ENCODE measurements around the gene MYO1B. TPM values are rescaled to one million over a fixed set of nuclear protein-coding genes. Genes with fewer than 3 reads are reported as not detected.
A peak's percentile ranks its signal among the peaks of the same experiment; 100 is the strongest.

Gene MYO1B
- 131 and 133 TPM in 2 replicates for total RNA-seq

DNA sequence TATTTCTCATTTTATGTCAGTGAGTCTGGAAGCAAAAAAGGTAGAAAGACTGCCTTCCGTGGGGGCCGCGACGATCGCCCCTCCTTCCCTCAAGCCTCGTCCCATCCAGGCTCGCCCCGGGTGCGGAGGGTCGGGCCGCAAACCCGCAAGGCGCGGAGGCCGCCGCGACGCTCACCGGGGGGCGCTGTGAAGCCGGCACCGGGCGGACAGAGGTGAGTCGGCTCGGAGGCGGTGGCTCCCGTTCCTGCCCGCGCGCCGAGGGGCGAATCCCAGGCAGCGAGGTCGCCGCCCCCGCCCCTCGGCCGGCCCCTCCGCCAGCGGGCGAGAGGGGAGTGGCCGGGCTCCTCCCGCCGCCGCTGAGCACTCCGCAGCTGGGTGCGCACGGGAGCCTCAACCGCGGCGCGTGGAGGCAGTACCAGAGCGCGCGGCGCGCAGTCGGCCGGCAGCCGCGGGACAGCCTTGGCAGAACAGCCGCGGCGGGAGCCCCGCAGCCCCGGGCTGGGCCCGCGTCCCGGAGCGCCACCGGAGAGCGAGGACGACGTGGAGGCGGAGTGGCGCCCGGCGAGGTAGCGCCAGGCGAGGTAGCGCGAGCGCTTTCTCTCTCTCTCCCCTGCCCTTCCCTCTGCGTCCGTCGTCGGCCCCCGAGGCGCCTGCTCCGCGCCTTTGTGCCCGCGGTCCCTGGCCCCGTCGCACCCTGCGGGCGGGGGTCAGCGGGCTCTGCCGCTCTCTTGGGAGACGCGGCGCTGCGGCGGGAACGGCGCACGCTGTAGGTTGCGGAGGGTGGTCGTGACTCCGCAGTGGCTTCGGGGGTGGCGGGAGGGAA is at the start of gene MYO1B:
Gene MYO1B (plus strand): TSS at position 359 of the 823 bp plus-strand sequence. CDS start 31,492 bp downstream, outside the sequence.
- peak; percentile 90 for DNase-seq

DNA sequence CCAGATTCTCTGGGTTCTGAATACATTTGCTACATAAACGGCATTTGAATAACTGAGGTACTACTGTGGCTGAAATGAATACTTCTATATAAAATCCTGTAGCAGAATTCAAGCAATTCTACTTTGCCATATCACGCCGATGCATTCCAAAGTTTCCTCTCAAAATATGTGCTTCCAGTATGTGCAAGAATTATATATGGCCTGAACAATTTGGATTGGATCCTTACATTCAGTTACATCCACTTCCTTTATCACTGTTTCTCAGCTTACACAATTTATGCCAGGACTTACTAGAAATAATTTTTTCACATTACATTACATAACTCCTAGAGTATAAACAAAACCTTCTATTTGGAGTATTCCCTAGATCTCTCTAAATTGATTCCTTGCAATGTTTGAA is 48.1 kb upstream of the MYO1B start:
- DNase-seq, result no peak

DNA sequence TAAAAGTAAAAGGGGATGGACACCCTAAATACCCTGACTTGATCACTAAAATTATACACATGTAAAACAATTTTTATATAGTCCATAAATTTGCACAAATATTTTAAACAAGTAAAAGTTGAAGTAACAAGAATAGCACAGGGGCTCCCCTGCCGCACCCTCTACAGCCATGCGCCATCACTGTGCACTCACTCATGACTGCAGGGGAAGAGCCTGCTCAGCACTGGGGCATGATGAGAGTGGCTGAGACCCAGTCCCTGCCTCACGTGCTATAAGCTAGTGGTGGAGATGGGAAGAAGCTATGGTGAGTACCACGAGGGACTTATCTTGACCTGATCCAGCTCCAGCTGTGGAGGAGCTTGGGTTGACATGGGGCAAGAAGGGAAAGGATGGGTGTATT is 46.9 kb upstream of the MYO1B start:
- no peak for DNase-seq

DNA sequence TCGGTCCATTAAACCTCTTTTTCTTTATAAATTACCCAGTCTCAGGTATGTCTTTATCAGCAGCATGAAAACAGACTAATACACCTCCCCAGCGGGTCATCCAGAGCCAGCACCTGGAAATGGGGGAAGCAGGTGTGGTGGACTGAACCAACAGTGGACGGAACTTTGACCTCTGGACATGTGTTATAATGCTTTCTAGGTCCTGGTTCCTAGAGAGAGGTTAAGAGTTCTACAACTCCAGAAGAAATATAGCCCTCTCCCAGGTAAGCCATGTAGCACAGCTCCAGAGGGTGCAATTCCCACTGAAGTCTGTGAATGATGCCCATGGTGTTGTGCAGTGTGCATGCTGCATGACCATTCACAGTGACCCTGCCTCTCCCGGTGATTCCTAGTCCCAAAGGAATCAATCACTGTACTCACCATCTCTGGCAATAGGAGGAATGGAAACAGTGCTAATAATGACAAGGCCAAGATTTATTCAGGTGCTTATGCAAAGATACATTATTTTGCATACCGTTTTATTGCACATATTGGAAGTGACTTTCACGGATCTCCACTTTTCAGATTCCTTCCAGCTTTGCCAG is 45.2 kb upstream of the MYO1B start:
- DNase-seq, result no peak

DNA sequence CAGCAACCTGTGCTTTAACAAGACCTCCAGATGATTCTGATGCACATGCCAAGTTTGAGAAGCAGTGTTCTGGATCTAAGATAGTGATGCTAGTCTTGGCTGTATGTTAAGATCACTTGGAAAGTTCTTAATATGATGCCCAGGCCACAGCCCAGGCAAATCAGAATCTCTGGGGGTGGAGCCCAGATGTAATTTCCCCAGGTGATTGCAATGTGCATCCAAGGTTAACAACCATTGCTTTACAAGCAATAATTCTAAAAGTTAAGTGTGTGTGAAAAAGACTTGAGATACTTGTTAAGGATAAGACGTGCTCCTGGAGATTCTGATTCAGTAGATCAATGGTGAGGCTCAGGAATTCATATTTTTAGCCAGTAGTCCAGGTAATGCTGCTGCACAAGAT is 44.3 kb upstream of the MYO1B start:
- no peak for DNase-seq

DNA sequence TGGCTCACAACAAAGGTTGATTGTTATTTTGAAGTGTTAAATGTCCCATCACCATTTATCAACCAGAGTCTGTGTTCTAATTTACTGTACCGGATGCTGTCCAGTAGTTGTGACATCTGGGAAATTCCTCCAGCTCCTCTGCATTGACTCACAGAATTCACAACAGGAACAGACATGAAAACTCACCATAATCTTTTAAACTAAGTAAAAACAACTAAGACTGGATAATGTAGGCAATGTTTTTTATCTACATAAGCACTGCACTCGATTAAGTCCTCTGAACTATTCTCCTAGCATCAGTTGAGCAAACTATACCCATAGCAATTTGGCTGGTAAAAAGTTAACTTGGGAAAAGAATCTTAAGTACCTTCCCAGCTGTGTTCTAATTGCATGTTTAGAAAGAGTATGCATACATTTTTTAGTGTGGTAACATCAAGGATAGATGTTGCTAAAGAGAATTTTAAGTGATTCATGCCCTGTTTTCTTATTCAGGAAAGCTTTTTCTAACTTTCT is 42.9 kb upstream of the MYO1B start:
- DNase-seq, result peak; percentile 45

DNA sequence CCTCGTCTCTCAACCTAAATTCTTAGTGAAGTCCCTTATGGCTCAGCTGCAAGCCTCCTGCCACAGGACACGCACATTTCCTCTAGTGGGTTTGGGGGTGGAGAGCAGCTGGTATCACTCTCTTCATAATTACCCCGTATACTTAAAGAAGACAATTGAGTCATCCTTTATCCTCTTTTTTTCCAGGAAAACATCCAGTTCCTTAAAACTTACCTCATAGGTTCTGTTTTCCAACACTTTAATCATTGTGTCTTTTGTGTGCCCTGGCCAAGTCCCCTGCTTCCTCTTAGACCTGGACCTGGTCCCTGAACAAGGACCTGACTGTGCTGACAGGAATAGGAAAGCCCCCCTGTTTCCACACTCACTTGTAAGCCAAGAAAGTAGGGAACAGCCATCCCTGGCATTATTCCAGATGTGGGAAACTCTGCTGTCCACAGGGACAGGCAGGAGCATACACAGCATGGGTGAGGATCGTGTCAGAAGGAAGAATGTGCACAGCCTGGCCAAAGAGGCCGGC is 42.3 kb upstream of the MYO1B start:
- peak; percentile 21 for DNase-seq

DNA sequence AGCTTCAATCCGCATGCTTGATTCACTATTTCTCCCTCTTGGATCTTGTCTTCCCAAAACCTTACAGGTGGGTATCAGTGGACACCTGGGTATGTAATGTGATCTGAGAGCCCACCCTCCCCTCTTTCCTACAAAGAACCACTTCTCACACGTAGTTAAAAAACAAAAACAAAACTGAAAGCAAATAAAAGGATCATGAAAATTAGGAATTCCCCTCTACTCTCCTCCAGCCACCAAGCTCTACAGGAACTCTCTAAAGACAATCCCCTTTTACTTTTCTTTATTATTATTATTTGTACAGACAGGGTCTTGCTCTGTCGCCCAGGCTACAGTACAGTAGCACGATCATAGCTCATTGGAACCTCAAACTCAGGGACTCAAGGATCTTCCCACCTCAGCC is 40.8 kb upstream of the MYO1B start:
- no peak for DNase-seq

DNA sequence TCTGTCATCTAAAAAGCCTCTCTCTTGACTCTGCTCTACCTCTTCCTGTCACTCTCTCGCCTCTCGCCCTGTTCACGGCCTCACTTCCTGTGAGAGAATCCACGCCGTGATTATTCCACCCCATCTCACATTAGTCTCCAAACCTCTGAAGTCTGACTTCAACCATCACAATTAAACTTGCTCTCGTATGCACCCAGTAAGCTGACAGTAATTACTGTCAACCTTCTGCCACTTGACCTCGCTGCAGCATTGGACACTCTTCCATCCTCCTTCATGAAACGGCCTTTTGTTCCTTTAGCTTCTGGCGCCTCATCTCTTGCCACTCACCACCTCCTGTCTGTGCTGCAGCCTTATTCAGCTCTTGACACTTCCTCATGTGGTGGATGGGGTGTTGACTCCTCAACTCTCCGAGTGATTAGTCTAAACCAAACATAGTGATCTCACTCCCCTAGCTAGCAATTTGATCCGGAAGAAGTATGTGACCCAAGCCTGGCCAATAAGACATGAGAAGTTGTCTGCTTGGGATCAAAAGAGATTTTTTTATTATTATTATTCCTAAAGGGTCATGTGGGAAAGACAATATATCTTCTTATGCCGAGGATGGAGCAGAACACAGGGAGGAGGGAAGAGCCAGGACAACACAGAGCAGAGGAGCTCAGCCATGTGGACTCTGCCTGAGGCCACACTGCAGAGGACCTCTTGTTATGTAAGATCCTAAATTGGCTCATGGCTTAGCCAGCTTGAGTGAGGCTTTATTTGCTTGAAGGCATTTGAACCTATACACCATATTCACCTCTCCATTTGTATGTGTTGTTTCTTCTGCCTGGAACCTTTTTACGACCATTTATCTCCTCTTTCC is 38.4 kb upstream of the MYO1B start:
- no peak for DNase-seq

DNA sequence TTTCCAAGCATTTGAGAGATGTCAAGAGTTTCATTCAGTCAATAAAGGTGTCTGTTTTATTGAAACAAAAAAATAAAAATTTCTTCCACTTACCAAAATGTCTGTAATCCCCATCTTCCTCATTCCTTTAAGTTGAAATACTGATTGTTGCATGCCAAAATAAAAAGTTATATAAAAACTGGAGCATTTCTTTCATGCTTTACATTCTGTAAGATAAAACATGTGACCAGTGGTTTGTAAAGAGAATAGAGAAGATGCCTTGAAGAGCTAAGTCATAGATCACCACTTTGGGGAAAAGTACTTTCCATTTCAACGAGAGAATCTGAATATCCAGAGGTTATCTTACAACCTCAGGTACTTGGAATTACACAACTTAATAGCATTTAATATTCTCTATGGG is 35.9 kb upstream of the MYO1B start:
- no peak for DNase-seq

DNA sequence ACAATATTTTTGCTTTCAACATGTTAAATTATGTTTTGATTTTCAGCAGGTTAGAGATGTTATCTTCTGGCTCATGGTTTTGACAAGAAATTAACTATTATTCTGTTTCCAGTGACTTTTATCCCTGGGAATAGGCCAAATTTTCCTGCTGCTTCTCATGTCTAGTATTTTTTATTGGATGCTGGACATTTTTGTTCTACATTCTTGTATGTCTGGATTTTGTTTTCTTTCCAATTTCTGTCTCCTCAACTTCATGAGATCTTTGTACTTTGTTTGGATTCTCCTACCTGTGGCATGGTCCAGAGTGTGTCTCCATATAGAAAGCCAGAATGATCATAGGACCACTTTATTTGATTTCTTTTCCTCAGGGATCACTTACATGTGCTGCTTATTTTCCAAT is 33.1 kb upstream of the MYO1B start:
- no peak for DNase-seq

DNA sequence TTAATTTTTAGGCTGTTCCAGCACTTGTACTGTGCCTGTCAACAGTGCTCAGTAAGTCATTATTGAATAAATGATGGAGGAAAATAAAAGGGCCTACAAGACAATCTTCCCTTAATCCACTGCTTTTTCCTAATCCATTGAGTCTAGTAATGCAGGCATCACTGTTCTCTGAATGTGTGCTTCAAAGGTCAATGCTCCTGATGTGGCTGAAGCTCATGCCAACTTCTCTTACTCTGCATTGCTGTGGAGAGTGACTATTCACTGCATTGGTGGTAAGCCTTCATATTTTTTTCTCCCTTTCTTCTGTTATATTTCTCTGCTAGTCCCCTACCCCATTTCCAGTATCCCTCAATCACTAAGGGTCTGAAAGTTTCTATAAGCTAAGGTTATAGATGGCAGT is 31.9 kb upstream of the MYO1B start:
- DNase-seq, result no peak

DNA sequence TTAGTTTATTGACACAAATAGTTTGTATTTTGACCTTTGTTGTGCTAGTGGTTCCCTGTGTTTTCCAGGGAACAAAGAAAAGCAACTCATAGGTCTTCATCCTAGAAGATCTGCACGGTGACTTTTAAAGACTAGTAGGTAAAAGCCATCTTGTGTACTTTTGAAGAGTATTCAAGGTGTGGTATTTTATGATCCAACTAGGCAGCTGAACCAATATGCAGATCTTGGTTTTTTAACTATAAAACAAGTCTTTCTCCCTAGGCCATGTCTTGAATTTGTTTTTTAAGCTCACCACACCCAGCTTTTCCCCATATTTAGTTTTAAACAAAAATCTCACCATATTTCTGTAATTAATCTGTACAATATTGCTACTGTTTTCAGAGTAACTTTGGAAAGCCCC is 30.0 kb upstream of the MYO1B start:
- DNase-seq, result no peak

DNA sequence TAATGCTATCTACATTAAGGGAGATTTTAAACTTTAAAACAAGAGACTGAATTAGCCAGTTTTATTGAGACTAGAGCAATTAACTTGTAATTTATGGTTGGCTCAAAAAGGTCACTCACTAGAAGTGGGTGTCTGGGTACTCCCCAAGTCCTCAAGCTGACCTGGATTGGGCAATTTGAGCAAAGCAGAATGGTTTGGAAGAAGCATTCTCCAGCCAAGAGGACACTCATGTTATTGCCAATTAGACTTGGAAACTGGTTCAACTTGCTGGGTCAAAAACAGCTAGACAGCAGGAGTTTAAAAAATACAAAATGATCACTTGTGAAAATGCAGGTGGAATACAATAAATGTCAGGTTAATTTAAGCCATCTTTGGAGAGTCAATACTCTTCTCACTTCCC is 29.5 kb upstream of the MYO1B start:
- no peak for DNase-seq

DNA sequence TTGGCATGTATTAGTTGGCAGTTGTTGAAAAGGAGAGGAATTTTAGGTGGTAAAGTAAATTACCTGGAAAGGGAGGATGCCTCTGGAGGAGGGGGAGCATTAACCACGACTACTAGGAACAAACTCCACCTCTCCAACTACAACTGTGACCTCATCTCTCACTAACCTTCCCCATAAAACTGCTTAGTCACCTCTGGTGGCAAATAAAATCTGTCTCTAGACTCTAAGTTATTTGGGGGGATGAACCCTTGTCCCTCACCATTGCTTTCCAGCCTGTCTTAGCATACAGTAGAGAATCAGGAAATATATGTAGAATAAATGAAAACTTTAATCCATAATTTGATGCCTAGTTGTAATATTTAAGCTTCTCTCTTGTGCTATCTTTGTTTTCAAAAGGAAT is 27.6 kb upstream of the MYO1B start:
- DNase-seq, result peak; percentile 42

DNA sequence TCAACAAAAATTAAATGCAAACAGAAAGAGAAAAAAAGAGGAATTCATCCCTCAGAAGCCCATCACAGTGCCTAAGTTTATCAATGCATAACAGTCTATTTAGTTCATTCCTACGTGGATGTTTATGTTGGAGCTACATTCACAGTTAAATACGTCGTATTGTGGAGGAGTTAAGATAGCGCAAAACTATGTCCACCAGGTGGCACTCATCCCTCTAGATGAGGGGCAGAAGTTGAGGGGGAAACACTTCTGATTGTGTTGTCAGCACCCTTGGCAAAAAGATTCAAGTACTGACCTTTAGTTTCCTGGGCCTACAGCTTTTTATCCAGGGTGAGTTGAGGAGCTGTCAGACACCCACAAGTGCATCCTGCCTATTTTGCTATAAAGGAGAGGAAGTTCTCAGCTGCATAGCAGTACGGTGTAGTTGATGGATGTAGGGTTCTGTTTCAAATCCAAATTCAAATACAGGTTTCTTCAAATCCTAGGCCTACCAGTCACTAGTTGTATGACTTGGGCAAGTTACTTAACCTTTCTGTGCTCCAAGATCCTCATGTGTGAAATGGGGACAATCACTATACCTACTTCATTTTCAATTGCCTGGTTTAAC is 26.8 kb upstream of the MYO1B start:
- peak; percentile 88 for DNase-seq

DNA sequence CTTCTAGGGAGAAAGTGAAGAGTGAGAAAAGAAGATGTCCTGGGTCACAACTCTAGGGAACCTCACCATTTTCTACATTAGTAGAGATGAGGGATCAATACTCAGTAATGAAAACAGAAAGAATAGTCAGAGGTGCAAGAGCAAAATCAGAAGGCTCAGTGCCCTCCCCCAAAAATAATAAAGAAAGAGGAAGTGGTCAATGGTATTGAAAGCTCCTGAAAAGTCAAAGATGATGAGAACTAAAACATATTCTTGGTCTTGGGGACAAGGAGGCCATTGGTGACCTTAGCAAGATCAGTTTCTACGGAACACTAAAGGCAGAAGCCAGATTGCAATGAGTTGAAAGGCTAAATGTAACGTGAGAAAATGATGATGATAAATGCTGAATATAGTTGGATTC is 24.5 kb upstream of the MYO1B start:
- no peak for DNase-seq

DNA sequence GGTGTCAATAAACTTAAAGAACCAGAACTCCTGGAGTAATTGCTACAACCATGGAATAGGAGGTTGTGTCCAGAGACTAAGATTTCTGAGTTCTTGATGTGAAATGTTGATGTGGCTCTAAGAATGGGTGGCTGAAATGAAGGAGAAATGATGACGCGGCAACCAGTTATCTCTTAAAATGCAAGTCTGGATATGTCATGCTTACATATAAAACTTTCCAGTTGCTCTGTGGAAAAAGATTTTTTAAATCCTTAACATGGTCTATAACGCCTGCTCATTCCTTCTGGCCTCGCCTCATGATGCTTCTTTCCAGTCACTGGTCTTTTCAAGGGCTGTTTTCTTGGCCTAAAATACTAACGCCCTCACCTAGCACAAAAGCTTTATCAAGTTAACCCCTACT is 23.5 kb upstream of the MYO1B start:
- DNase-seq, result no peak

DNA sequence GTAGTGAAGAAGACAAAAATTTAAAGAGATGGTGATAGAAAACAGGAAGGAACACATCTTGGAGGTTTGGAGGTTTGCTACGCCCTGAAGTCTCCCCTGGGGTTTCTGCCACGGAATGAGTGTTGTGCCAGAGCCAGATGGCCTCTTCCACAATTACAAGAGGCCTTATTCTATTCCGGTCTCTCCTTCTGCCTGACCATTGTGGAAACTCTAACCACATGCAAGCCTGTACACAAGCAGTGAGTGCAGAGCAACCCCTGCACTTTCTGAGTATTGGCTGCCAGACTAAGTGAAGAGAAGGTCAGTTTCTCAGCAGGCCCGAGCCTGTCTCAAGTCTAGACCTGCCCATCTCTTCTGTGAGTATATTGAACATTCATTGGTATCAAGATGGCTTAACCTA is 22.7 kb upstream of the MYO1B start:
- DNase-seq, result no peak

DNA sequence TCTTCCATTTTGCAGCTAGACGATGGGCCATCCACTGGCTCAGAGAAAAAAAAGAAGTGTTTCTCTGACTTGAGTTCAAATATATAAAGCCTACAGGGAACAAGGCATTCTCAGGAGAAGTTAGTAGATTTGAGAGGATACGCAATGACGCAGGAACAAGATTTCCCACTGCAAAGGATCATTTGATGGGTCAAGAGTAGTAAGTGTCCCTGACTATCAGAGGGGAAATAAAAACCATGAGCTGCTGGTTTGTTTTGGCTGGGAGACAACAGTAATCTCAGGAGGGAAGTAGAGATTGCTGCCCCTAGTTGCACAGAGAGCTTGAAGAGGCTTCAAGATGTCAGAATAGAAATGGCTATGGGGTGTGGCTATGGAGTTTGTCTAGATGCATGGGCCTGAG is 22.3 kb upstream of the MYO1B start:
- DNase-seq, result no peak

DNA sequence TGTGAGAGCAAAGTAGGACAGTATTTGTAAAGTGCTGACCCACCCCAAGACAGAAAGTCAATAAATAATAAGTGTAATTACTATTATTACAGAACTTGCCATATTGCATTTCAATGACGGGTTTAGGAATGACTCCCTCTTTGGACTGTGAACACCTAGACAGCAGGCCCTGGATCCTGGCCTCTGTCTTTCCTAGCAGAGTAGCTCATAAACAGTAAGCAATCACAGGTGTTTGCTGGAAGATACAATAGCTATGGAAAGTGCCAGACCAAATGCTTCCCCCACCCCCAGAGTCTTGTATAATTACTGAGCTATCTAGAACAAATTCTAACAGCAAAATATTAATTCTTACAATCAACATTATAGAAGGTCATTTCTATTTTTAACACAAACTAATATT is 20.1 kb upstream of the MYO1B start:
- no peak for DNase-seq

DNA sequence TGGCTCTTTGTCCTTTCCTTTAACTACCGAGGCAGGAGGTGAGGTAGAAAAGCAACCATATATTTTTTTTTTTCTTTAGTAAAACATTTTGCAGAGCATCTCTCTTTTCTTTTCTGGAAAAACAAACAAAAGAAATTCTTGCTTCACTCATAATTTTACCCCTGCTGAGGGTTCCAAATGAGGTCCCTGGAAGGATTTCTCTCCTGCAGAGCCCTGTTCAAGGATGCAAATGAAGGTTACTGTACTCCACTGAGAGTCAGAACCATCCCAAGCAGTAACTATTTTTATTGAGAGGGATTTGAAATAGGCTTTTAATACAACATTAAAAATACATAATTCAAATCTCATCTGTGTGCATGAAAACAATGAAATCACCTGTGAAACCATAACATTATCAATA is 19.5 kb upstream of the MYO1B start:
- DNase-seq, result no peak

DNA sequence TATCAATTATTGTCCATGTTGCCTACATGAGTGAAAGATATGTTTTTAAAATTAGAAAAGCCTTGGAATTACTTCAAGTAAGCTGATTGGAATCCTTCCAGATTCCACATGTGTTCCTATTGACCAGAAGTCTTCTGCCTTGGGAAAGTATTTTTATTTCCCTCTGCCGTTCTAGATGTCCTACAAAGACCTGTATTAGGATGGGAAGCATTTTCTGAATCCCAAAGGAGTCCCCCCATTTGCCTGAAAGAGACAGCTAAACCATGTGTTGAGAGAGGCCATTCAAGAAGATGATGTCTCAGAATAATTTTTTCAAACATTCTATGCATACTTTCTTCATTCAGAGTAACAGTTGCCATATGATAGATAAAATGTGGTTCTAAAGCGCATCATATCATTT is 19.0 kb upstream of the MYO1B start:
- DNase-seq, result no peak

All from dermis blood vessel endothelial cell (primary cell).